Loucy (cell line): Measurements from ENCODE around the gene ATP8A1.
"Not testable (repeated sequence)": the region's sequence is repeated elsewhere in the genome, so short reads cannot be mapped to it uniquely, and the experiment has no call there.

Source experiments
- H2AFZ ChIP-seq: fragments of 200-600 bp; sonication (generic); 2 replicates; pipeline ENCODE4 v1.6.0; 2016; ENCODE audit warnings: antibody characterized with exemption, mild to moderate bottlenecking, low read length, moderate library complexity
- H3F3A ChIP-seq: fragments of 200-600 bp; 2 replicates; pipeline ENCODE4 v1.6.0; 2016; ENCODE audit warnings: antibody characterized with exemption, low read depth, mild to moderate bottlenecking
- H3K27me3 ChIP-seq: fragments of 200-600 bp; sonication (generic); 2 replicates; pipeline ENCODE4 v1.6.1; 2014; ENCODE audit warnings: low read length, mild to moderate bottlenecking; ENCODE audit not compliant: insufficient read depth, poor library complexity, severe bottlenecking
- H3K36me3 ChIP-seq: fragments of 200-600 bp; sonication (generic); 2 replicates; pipeline ENCODE4 v1.6.1; 2016; ENCODE audit warnings: low read length; ENCODE audit not compliant: insufficient read depth
- H3K4me1 ChIP-seq: fragments of 200-600 bp; sonication (generic); 2 replicates; pipeline ENCODE4 v1.5.1; 2014; ENCODE audit warnings: low read length, mild to moderate bottlenecking; ENCODE audit not compliant: insufficient read depth, poor library complexity, severe bottlenecking
- H3K4me2 ChIP-seq: fragments of 200-600 bp; sonication (generic); 2 replicates; pipeline ENCODE4 v1.6.0; 2014; ENCODE audit warnings: antibody characterized with exemption, low read length, low read depth, mild to moderate bottlenecking; ENCODE audit not compliant: poor library complexity, severe bottlenecking
- H3K4me3 ChIP-seq: fragments of 200-600 bp; sonication (generic); 2 replicates; pipeline ENCODE4 v1.5.1; 2014; ENCODE audit warnings: low read length, mild to moderate bottlenecking, mixed read lengths; ENCODE audit not compliant: poor library complexity, severe bottlenecking
- H3K79me2 ChIP-seq: fragments of 200-600 bp; sonication (generic); 2 replicates; pipeline ENCODE4 v1.6.1; 2014; ENCODE audit warnings: low read length; ENCODE audit not compliant: insufficient read depth
- H3K9ac ChIP-seq: fragments of 200-600 bp; sonication (generic); 2 replicates; pipeline ENCODE4 v1.6.0; 2014; ENCODE audit warnings: mild to moderate bottlenecking, low read depth, low read length, moderate library complexity; ENCODE audit not compliant: poor library complexity, severe bottlenecking
- H3K9me2 ChIP-seq: fragments of 200-600 bp; sonication (generic); replicated peaks from 2 replicates; pipeline ENCODE4 v1.6.1; 2016; ENCODE audit warnings: low read depth, low read length, mixed read lengths
- H3K9me3 ChIP-seq: fragments of 200-600 bp; sonication (generic); 2 replicates; pipeline ENCODE4 v1.6.1; 2014; ENCODE audit warnings: mild to moderate bottlenecking, antibody characterized with exemption, low read length, low read depth; ENCODE audit not compliant: insufficient read depth
- H4K20me1 ChIP-seq: fragments of 200-600 bp; sonication (generic); 2 replicates; pipeline ENCODE4 v1.6.0; 2014; ENCODE audit warnings: antibody characterized with exemption, low read length, mild to moderate bottlenecking; ENCODE audit not compliant: insufficient read depth, poor library complexity, severe bottlenecking
- EZH2phosphoT487 ChIP-seq: fragments of 200-600 bp; IDR thresholded peaks from 2 replicates; pipeline ENCODE4 v1.6.1; 2018; ENCODE audit warnings: antibody characterized with exemption, mild to moderate bottlenecking, moderate library complexity, borderline replicate concordance
- TF ChIP-seq, protein P1 (sequence below): fragments of 200-600 bp; sonication (generic); conservative IDR thresholded peaks from 2 replicates; pipeline ENCODE4 v1.5.1; 2014; ENCODE audit warnings: mild to moderate bottlenecking, antibody characterized with exemption, low read length

ATP8A1 gene

GRCh38 chr4:42488554-42488953 is 168.4 kb downstream of the ATP8A1 start:
- H3K27me3 ChIP-seq: no peaks in the 10 kb centered on the region
- no peaks in the 10 kb centered on the region for H3K9me2 ChIP-seq
- no peaks in the 10 kb centered on the region for H4K20me1 ChIP-seq
- H3K9me3 ChIP-seq: no peaks in the 10 kb centered on the region
- H3F3A ChIP-seq: no peaks in the 10 kb centered on the region
- no peak overlapping the region for H3K4me2 ChIP-seq
- no peaks in the 10 kb centered on the region; the same call in 1 of the 2 replicates for H3K36me3 ChIP-seq
- TF ChIP-seq, protein P1, sequence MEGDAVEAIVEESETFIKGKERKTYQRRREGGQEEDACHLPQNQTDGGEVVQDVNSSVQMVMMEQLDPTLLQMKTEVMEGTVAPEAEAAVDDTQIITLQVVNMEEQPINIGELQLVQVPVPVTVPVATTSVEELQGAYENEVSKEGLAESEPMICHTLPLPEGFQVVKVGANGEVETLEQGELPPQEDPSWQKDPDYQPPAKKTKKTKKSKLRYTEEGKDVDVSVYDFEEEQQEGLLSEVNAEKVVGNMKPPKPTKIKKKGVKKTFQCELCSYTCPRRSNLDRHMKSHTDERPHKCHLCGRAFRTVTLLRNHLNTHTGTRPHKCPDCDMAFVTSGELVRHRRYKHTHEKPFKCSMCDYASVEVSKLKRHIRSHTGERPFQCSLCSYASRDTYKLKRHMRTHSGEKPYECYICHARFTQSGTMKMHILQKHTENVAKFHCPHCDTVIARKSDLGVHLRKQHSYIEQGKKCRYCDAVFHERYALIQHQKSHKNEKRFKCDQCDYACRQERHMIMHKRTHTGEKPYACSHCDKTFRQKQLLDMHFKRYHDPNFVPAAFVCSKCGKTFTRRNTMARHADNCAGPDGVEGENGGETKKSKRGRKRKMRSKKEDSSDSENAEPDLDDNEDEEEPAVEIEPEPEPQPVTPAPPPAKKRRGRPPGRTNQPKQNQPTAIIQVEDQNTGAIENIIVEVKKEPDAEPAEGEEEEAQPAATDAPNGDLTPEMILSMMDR: no peak
- TF ChIP-seq EZH2phosphoT487: no peak
- no peaks in the 10 kb centered on the region for H3K79me2 ChIP-seq
- no peaks in the 10 kb centered on the region for H3K4me1 ChIP-seq
- no peak overlapping the region for H3K9ac ChIP-seq
- no peak overlapping the region for H2AFZ ChIP-seq
- no peak overlapping the region for H3K4me3 ChIP-seq

DNA sequence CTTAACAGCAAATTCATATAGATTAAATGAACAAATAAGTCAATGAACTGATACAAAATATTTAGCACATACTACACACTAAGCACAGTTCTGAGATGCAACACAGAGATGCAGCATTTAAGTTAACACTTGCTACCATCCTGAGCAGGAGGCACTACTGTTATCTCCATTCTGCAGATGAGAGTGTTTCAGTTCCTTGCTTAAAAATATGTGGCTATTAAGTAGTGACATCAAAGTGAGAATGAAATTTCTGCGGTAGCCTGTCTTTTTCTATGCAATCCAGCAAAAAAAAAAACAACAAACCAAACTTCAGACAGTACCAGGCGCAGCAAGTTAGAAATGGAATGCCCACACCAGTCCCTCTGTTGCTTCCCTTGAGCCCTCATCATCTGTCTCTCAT is 168.8 kb downstream of the ATP8A1 start:
- H3K9me2 ChIP-seq: no peaks in the 10 kb centered on the region
- no peaks in the 10 kb centered on the region; the same call in 1 of the 2 replicates for H3K36me3 ChIP-seq
- H3K27me3 ChIP-seq: no peaks in the 10 kb centered on the region
- no peak for TF ChIP-seq EZH2phosphoT487
- TF ChIP-seq, protein P1: no peak
- H4K20me1 ChIP-seq: no peaks in the 10 kb centered on the region
- H2AFZ ChIP-seq: no peak overlapping the region
- no peaks in the 10 kb centered on the region for H3K79me2 ChIP-seq
- H3K4me3 ChIP-seq: no peak overlapping the region
- H3K4me1 ChIP-seq: no peaks in the 10 kb centered on the region
- H3K9me3 ChIP-seq: no peaks in the 10 kb centered on the region
- no peaks in the 10 kb centered on the region for H3F3A ChIP-seq
- no peak overlapping the region for H3K9ac ChIP-seq
- H3K4me2 ChIP-seq: no peak overlapping the region

GRCh38 chr4:42487230-42487629 is 169.7 kb downstream of the ATP8A1 start:
- no peak overlapping the region for H3K9ac ChIP-seq
- no peak overlapping the region for H3K4me2 ChIP-seq
- TF ChIP-seq, protein P1: no peak
- no peak for TF ChIP-seq EZH2phosphoT487
- H3K79me2 ChIP-seq: no peaks in the 10 kb centered on the region
- H3K4me3 ChIP-seq: no peak overlapping the region
- no peaks in the 10 kb centered on the region for H4K20me1 ChIP-seq
- no peaks in the 10 kb centered on the region; the same call in 1 of the 2 replicates for H3K36me3 ChIP-seq
- H3K4me1 ChIP-seq: no peaks in the 10 kb centered on the region
- H3F3A ChIP-seq: no peaks in the 10 kb centered on the region
- no peaks in the 10 kb centered on the region for H3K9me3 ChIP-seq
- no peaks in the 10 kb centered on the region for H3K27me3 ChIP-seq
- H2AFZ ChIP-seq: no peak overlapping the region
- H3K9me2 ChIP-seq: no peaks in the 10 kb centered on the region

DNA sequence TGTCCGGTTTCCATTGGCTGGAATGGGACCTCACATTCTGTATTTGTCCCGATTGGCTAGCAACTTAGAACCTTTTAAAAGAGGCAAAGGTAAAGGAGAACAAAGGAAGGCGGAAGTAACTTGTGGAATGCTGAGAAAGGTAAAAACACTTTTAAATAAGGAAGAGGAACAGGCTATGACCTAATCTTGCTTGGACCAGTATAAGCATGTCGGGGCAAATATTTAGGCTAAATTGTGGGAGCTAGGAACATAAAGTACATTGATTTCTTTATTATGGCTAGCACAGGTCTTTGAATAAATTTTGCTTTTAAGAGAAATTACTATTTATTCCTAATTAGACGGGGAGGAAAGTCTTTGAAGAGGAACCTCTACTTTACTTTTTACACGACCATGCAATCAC is 170.7 kb downstream of the ATP8A1 start:
- H3F3A ChIP-seq, H3K27me3 ChIP-seq, H3K4me1 ChIP-seq, H3K4me3 ChIP-seq, H3K9ac ChIP-seq, H4K20me1 ChIP-seq, H3K9me2 ChIP-seq, H3K79me2 ChIP-seq, H3K9me3 ChIP-seq, H3K4me2 ChIP-seq, H3K36me3 ChIP-seq, H2AFZ ChIP-seq: not testable (repeated sequence)
